ENCODE data around the gene CDK5RAP3.

CDK5RAP3 gene

DNA sequence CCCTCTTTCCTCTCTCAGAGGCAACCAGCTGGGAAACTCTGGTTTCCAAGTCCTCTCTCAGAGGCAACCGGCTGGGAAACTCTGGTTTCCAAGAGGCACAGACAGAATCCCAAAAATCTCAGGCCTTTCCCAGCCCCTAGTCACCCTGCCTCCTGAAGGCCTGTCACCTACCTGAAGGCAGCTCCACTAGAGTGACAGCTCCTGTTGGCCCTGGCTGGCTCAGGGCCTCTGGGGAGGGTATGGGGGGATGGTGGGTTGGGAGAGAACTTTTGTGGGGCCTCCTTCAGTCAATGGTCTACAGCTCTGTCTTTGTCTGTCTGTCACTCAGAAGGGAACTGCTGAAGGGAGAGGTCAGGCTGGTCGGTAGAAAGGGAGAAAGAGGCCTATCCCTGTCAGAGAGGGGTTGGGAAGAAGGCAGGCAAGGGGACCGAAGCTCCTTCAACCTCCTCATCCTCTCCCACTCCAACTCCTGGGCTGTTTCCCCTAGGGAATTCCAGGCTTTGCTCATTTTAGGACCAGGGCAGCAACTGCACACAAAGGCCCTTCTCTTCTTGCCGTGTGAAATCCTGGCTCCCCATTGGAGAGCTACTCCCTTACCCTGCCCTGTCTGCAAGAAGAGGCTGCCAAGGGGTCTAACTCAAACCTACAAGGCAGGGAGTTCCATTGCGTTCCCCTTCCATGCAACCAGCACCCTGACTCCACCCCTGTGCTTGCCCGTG is 43.1 kb downstream of the CDK5RAP3 start:
- TF ChIP-seq ZNF114 (tag by site-specific recombination; IDR thresholded peaks at IDR 0.05) (no peak), ZNF596 (tag by site-specific recombination; IDR thresholded peaks at IDR 0.05) (no peak), SALL2 (tag by site-specific recombination; IDR thresholded peaks at IDR 0.05; ENCODE audit: borderline replicate concordance) (no peak), REPIN1 (tag by site-specific recombination; IDR thresholded peaks at IDR 0.05; ENCODE audit: low read depth) (no peak), ZBTB48 (tag by site-specific recombination; IDR thresholded peaks at IDR 0.05) (peak; percentile 25; the same call in 1 of the 2 replicates), ZNF155 (tag by site-specific recombination; IDR thresholded peaks at IDR 0.05) (no peak), ZNF530 (tag by site-specific recombination; IDR thresholded peaks at IDR 0.05; ENCODE audit: low read depth) (0 out of 2 replicates have a peak, but pooled peaks have one; percentile 30), ZNF837 (tag by site-specific recombination; IDR thresholded peaks at IDR 0.05) (no peak), ZNF629 (tag by site-specific recombination; IDR thresholded peaks at IDR 0.05) (no peak), ZSCAN23 (tag by site-specific recombination; IDR thresholded peaks at IDR 0.05) (no peak), ZNF639 (tag by site-specific recombination; IDR thresholded peaks at IDR 0.05) (no peak), ZNF146 (tag by site-specific recombination; IDR thresholded peaks at IDR 0.05) (no peak), ZBTB26 (tag by site-specific recombination; optimal IDR thresholded peaks at IDR 0.05) (no peak)
- TF ChIP-seq, protein P1, sequence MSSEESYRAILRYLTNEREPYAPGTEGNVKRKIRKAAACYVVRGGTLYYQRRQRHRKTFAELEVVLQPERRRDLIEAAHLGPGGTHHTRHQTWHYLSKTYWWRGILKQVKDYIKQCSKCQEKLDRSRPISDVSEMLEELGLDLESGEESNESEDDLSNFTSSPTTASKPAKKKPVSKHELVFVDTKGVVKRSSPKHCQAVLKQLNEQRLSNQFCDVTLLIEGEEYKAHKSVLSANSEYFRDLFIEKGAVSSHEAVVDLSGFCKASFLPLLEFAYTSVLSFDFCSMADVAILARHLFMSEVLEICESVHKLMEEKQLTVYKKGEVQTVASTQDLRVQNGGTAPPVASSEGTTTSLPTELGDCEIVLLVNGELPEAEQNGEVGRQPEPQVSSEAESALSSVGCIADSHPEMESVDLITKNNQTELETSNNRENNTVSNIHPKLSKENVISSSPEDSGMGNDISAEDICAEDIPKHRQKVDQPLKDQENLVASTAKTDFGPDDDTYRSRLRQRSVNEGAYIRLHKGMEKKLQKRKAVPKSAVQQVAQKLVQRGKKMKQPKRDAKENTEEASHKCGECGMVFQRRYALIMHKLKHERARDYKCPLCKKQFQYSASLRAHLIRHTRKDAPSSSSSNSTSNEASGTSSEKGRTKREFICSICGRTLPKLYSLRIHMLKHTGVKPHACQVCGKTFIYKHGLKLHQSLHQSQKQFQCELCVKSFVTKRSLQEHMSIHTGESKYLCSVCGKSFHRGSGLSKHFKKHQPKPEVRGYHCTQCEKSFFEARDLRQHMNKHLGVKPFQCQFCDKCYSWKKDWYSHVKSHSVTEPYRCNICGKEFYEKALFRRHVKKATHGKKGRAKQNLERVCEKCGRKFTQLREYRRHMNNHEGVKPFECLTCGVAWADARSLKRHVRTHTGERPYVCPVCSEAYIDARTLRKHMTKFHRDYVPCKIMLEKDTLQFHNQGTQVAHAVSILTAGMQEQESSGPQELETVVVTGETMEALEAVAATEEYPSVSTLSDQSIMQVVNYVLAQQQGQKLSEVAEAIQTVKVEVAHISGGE (tag by site-specific recombination; conservative IDR thresholded peaks at IDR 0.05; ENCODE audit: low read depth), result no peak
- H3K36me3 ChIP-seq (ENCODE audit: control insufficient read depth in 2 of 2, insufficient read depth in 1 of 2, low read length in 2 of 2), result no peaks in the 10 kb centered on the region
- H3K9me3 ChIP-seq (ENCODE audit: control insufficient read depth, insufficient read depth, low read depth, low read length), result no peaks in the 10 kb centered on the region
- CTCF ChIA-PET, result interaction anchor here (0.5 to 15.5 kb wide), 11 partner anchors 12 to 183 kb away, joined by 3 to 386 read pairs (median 4); partner anchors contain the start of genes CDK5RAP3, LRRC46, MRPL10 and PNPO
- H3K4me1 ChIP-seq (ENCODE audit: control insufficient read depth, insufficient read depth, low read length), result peaks cover 7% of the 10 kb centered on the region
- H3K4me3 ChIP-seq (ENCODE audit: low read depth, low read length), result no peak overlapping the region
- H3K27ac ChIP-seq (ENCODE audit: extremely low read depth, low read depth, low read length), result no peak overlapping the region
- POLR2A ChIA-PET, result interaction anchor here (0.8 to 1.2 kb wide), 3 partner anchors 43 to 183 kb away, joined by 3 to 4 read pairs (median 3); partner anchors contain the start of genes CDK5RAP3, LRRC46, MRPL10 and PNPO

DNA sequence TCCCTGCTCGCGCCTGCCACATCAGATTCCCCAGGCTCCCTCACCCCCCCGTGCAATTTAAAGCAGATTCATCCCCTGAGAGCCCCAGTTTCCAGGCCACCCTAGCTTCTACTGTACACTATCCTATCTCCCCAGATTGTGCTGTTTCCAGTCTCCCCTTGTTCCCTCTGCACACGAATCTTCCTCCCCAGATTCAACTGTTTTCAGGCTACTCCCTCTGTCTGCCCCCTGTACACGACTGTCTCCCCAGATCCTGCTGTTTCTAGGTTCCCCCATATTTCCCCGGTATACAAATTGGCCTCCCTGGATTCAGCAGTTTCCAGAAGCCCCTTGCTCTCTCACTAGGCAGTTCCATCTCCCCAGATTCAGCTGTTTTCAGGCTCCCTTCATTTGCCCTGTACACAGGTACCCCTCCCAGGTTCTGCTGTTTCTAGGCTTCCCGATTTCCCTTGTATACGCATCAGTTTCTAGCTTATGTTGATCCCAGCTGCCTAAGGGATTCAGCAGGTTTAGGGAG is 43.7 kb downstream of the CDK5RAP3 start:
- ChIA-PET CTCF (interaction anchor here (0.6 to 15.5 kb wide), 8 partner anchors 12 to 183 kb away, joined by 3 to 386 read pairs (median 6); partner anchors contain the start of genes CDK5RAP3, LRRC46, MRPL10 and PNPO), POLR2A (interaction anchor here (0.8 to 1.2 kb wide), 2 partner anchors 31 to 73 kb away, joined by 3 to 4 read pairs; partner anchors contain the start of gene PNPO)
- Histone ChIP-seq H3K4me1 (ENCODE audit: control insufficient read depth, insufficient read depth, low read length) (peaks cover 7% of the 10 kb centered on the region), H3K27ac (ENCODE audit: extremely low read depth, low read depth, low read length) (no peak overlapping the region), H3K9me3 (ENCODE audit: control insufficient read depth, insufficient read depth, low read depth, low read length) (no peaks in the 10 kb centered on the region), H3K36me3 (ENCODE audit: control insufficient read depth in 2 of 2, insufficient read depth in 1 of 2, low read length in 2 of 2) (no peaks in the 10 kb centered on the region), H3K4me3 (ENCODE audit: low read depth, low read length) (no peak overlapping the region)
- TF ChIP-seq ZNF549 (tag by site-specific recombination; IDR thresholded peaks at IDR 0.05) (no peak), BCL11A (tag by site-specific recombination; IDR thresholded peaks at IDR 0.05; ENCODE audit: low read depth) (no peak), ZNF366 (tag by site-specific recombination; conservative IDR thresholded peaks at IDR 0.05) (no peak), ZNF792 (tag by site-specific recombination; IDR thresholded peaks at IDR 0.05) (0 out of 2 replicates have a peak, but pooled peaks have one; percentile 13), ZXDB (tag by site-specific recombination; IDR thresholded peaks at IDR 0.05) (no peak), GLIS1 (tag by site-specific recombination; IDR thresholded peaks at IDR 0.05) (peak; percentile 48), OSR2 (tag by site-specific recombination; IDR thresholded peaks at IDR 0.05) (peak; percentile 21; the same call in 1 of the 2 replicates), ZNF19 (tag by site-specific recombination; IDR thresholded peaks at IDR 0.05; ENCODE audit: low read depth) (no peak), ZNF623 (tag by site-specific recombination; IDR thresholded peaks at IDR 0.05) (peak; percentile 51), ZNF561 (tag by site-specific recombination; IDR thresholded peaks at IDR 0.05; ENCODE audit: borderline replicate concordance) (peak; percentile 52; the same call in 1 of the 2 replicates), PRDM10 (tag by site-specific recombination; IDR thresholded peaks at IDR 0.05) (peak; percentile 52; the same call in 1 of the 2 replicates)
